SK-N-SH (cell line): ENCODE results near the gene PLOD1.

Experiments used
- CTCF ChIP-seq: fragments of 200-600 bp; sonication (generic); IDR thresholded peaks from 2 replicates; pipeline ENCODE4 v1.6.1; 2017; ENCODE audit warnings: antibody characterized with exemption, mild to moderate bottlenecking, moderate library complexity
- FOXJ3 ChIP-seq: sonication (generic); formaldehyde crosslinking; IDR thresholded peaks from 2 replicates; pipeline ENCODE4 v1.5.1; 2020; ENCODE audit warnings: mild to moderate bottlenecking, missing genetic modification reagents

GRCh38 chr1:11964656-11965055, 30.1 kb downstream of the PLOD1 start:
- TF ChIP-seq CTCF = no peak
- TF ChIP-seq FOXJ3 (CRISPR knock-in tag) = no peak
